ENCODE measurements around the gene SLC34A1. TPM values are rescaled to one million over a fixed set of nuclear protein-coding genes. Genes with fewer than 3 reads are reported as not detected.

The SLC34A1 gene
- total and polyA plus RNA-seq, 2 of the 13 experiments (the other 11 are each of a cell fraction or from before 2014, with no cell fraction given) = 0.03 to 0.20 TPM

DNA sequence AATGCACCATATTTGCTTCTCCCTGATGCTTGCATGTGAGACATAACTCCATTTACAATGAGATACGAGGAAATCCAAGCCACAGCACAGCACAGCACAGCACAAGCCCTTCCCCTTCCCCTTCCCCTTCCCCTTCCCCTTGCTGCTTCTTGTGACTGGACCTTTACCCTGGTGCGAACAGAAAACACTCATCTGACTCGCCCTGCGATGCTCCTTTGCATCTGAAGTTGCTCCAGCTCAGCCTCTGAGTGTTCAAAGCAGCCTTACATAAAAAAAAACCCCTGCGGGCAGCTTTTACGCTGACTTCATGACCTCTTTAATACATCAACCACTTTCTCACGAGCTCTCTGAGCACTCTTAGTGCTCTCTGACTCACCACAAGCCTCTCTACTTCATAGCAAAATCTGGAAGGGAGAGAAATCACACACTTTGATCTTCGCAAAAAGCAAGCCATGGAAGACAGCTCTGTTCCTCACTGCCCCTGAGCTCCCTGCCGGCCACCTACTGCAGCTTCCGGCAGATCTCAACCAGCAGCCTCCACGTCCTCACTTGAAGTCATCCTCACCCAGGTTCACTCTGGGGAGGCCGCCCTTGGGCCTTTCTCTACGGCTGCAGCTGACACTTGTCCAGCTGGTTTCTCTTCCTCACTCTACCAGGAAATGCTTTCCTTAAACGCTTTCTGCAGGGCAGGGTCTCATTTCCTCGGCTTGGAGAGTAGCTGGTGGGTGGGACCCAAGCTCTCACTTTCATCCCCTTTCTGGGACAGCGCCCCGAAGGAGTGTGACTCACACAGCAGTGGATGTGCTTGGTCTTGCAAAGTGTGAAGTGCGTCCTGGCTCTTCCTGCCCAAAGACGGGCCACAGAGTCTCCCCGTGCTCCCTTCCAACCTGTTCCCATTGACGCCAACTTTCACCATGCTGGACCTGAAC is 5.3 kb downstream of the SLC34A1 start (continued):
- no peak for TF ChIP-seq ELF3 (CRISPR knock-in tag; IDR thresholded peaks at IDR 0.05)
- TF ChIP-seq, protein P1, sequence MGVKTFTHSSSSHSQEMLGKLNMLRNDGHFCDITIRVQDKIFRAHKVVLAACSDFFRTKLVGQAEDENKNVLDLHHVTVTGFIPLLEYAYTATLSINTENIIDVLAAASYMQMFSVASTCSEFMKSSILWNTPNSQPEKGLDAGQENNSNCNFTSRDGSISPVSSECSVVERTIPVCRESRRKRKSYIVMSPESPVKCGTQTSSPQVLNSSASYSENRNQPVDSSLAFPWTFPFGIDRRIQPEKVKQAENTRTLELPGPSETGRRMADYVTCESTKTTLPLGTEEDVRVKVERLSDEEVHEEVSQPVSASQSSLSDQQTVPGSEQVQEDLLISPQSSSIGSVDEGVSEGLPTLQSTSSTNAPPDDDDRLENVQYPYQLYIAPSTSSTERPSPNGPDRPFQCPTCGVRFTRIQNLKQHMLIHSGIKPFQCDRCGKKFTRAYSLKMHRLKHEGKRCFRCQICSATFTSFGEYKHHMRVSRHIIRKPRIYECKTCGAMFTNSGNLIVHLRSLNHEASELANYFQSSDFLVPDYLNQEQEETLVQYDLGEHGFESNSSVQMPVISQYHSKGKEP (CRISPR knock-in tag; IDR thresholded peaks at IDR 0.05) = no peak
- 0 out of 2 replicates have a peak, but pooled peaks have one; percentile 58 for TF ChIP-seq ZNF567 (CRISPR knock-in tag; IDR thresholded peaks at IDR 0.05; ENCODE audit: borderline replicate concordance)
- TF ChIP-seq, protein P2, sequence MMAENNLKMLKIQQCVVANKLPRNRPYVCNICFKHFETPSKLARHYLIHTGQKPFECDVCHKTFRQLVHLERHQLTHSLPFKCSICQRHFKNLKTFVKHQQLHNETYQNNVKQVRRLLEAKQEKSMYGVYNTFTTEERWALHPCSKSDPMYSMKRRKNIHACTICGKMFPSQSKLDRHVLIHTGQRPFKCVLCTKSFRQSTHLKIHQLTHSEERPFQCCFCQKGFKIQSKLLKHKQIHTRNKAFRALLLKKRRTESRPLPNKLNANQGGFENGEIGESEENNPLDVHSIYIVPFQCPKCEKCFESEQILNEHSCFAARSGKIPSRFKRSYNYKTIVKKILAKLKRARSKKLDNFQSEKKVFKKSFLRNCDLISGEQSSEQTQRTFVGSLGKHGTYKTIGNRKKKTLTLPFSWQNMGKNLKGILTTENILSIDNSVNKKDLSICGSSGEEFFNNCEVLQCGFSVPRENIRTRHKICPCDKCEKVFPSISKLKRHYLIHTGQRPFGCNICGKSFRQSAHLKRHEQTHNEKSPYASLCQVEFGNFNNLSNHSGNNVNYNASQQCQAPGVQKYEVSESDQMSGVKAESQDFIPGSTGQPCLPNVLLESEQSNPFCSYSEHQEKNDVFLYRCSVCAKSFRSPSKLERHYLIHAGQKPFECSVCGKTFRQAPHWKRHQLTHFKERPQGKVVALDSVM (CRISPR knock-in tag; IDR thresholded peaks at IDR 0.05) = peak; percentile 71
- TF ChIP-seq ZNF616 (CRISPR knock-in tag; IDR thresholded peaks at IDR 0.05; ENCODE audit: low read depth) = 0 out of 2 replicates have a peak, but pooled peaks have one; percentile 42
- TF ChIP-seq AHR (CRISPR knock-in tag; IDR thresholded peaks at IDR 0.05) = no peak
- no peak for TF ChIP-seq TOE1 (CRISPR knock-in tag; IDR thresholded peaks at IDR 0.05)
- TF ChIP-seq ZNF263 (CRISPR knock-in tag; IDR thresholded peaks at IDR 0.05) = peak; percentile 60; the same call in 1 of the 2 replicates
- 0 out of 2 replicates have a peak, but pooled peaks have one; percentile 18 for TF ChIP-seq MAX (IDR thresholded peaks at IDR 0.05)
